Skin epidermis (tissue), 12 donors: ENCODE measurements around the gene OR8S1.
"Not testable (repeated sequence)": the region's sequence is repeated elsewhere in the genome, so short reads cannot be mapped to it uniquely, and the experiment has no call there.

Experiments
- H3K27ac ChIP-seq, 21 experiments: fragments of 200-600 bp; sonication (generic) in 11 of 21; one replicate each; pipeline ENCODE4 v1.5.0; 2020; ENCODE audit warnings: mild to moderate bottlenecking in 3 of 21, inconsistent platforms in 2 of 21, moderate library complexity in 2 of 21
- H3K4me3 ChIP-seq, 7 experiments: fragments of 200-600 bp; sonication (generic) in 2 of 7; one replicate each; pipeline ENCODE4 v1.5.0; 2020; ENCODE audit warnings: inconsistent platforms in 2 of 7, mild to moderate bottlenecking in 2 of 7, moderate library complexity in 1 of 7

Gene OR8S1

GRCh38 chr12:48553666-48554343 is 28.4 kb downstream of the OR8S1 start:
- not testable (repeated sequence) for H3K4me3 ChIP-seq, H3K27ac ChIP-seq

- Histone ChIP-seq H3K27ac (no peak overlapping the region), H3K4me3 (no peak overlapping the region)
These were observed 31.2 kb downstream of the OR8S1 start for GRCh38 chr12:48556631-48557030.

DNA sequence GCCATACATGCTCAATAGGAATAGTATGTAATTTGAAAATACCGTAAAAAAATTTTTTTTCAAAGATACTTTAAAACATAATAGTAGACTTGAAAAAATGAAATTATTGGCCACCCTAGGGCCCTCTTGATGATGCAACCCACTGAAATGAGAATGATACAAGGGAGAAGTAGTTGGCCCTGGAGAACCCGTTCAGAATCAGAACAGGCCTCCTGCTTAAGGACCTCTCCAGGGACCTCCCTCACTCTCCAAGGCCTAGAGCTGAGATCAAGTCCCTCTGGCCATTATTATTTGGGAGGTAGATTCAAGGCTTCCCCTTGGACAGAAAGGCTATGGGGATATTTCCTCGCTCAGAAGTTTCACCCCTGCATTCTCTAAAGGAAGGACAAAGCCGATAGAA is 32.5 kb downstream of the OR8S1 start:
- Histone ChIP-seq H3K27ac (no peak overlapping the region), H3K4me3 (no peak overlapping the region)

GRCh38 chr12:48567731-48568130 is 42.3 kb downstream of the OR8S1 start:
- no peak overlapping the region for H3K4me3 ChIP-seq
- H3K27ac ChIP-seq, result no peak overlapping the region

DNA sequence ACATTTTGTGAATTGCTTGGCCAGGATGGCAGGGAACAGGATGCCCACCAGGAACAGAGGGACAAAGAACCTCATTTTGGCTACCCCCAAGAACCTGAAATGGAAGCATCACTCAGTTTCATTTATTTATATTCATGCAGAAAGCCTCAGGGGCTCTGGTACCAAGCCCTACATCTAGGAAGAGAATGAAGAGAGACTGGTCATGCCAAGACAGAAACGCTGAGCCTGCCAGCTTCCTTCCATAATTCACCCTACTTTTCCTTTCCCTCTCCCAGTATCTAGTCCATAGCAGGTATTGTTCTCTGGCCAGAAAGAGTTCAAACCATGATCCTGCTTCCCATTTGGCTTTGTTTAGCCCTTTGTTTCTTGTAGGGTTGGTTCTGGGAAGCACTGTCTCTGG is 44.5 kb downstream of the OR8S1 start, which contains the start of gene LALBA:
Gene LALBA, minus strand, starts transcription at position 101 of the 400 bp plus-strand sequence. Its CDS starts 26 bp downstream, at position 75.
- H3K27ac ChIP-seq, result no peak within 1 kb of the TSS

GRCh38 chr12:48572326-48572725 is 46.9 kb downstream of the OR8S1 start:
- Histone ChIP-seq H3K27ac (no peak overlapping the region), H3K4me3 (no peak overlapping the region)

More for the DNA sequence above, 44.5 kb downstream of the OR8S1 start, which contains the start of gene LALBA:
- H3K4me3 ChIP-seq, result no peak within 1 kb of the TSS
